Osteocyte (in vitro differentiated cells): ENCODE results near the gene NLGN3. TPM values are rescaled to one million over a fixed set of nuclear protein-coding genes. Genes with fewer than 3 reads are reported as not detected.
A peak's percentile ranks its signal among the peaks of the same experiment; 100 is the strongest.

Experiments used
- DNase-seq: peaks from one replicate; pipeline ENCODE4 v3.0.0; 2021; ENCODE audit warnings: mixed read lengths; ENCODE audit not compliant: unreplicated experiment; ENCODE audit errors: extremely low spot score
- H3K27ac Mint-ChIP-seq: one replicate; pipeline ENCODE4 v1.8.0; 2021; ENCODE audit warnings: mild to moderate bottlenecking, mixed read lengths; ENCODE audit not compliant: unreplicated experiment
- H3K27me3 Mint-ChIP-seq: one replicate; pipeline ENCODE4 v1.8.0; 2021; ENCODE audit warnings: mixed read lengths; ENCODE audit not compliant: unreplicated experiment
- H3K36me3 Mint-ChIP-seq: one replicate; pipeline ENCODE4 v1.8.0; 2021; ENCODE audit warnings: mixed read lengths; ENCODE audit not compliant: unreplicated experiment
- H3K4me1 Mint-ChIP-seq: one replicate; pipeline ENCODE4 v1.8.0; 2021; ENCODE audit warnings: mixed read lengths; ENCODE audit not compliant: unreplicated experiment
- H3K4me3 Mint-ChIP-seq: one replicate; pipeline ENCODE4 v1.8.0; 2021; ENCODE audit warnings: mild to moderate bottlenecking, moderate library complexity, mixed read lengths; ENCODE audit not compliant: unreplicated experiment
- H3K9me3 Mint-ChIP-seq: one replicate; pipeline ENCODE4 v1.8.0; 2021; ENCODE audit warnings: mixed read lengths; ENCODE audit not compliant: unreplicated experiment
- CTCF ChIP-seq: fragments of 200-600 bp; sonication (generic); IDR thresholded peaks from 2 replicates; pipeline ENCODE4 v1.5.0; 2021; ENCODE audit warnings: antibody characterized with exemption, mild to moderate bottlenecking, moderate library complexity
- total RNA-seq: library from RNA; stranded (reverse); gene quantifications from 2 replicates; pipeline ENCODE4 v1.2.1, GENCODE V29; 2021

The NLGN3 gene
- total RNA-seq, 1 donor from 2014 or later, result 0.51 TPM

GRCh38 chrX:71118032-71118984 is 26.3 kb upstream of the NLGN3 start, which contains the start of gene MED12:
MED12 (plus strand) TSS chrX:71118596; CDS start chrX:71118755, 159 bp downstream.
- H3K4me1 Mint-ChIP-seq, result no peaks in the 10 kb centered on the region
- DNase-seq, result peak; percentile 92
- no peak for TF ChIP-seq CTCF
- peak within 1 kb of the TSS; percentile 77 for H3K27ac Mint-ChIP-seq
- H3K4me3 Mint-ChIP-seq, result peak within 1 kb of the TSS; percentile 80
- peaks cover 3% of the 10 kb centered on the region for H3K36me3 Mint-ChIP-seq
- H3K9me3 Mint-ChIP-seq, result peaks cover 4% of the 10 kb centered on the region
- H3K27me3 Mint-ChIP-seq, result no peaks in the 10 kb centered on the region

- Mint-ChIP-seq H3K4me1 (no peaks in the 10 kb centered on the region), H3K27me3 (no peaks in the 10 kb centered on the region), H3K9me3 (peaks cover 4% of the 10 kb centered on the region), H3K4me3 (peak overlapping the region; percentile 80), H3K36me3 (peaks cover 5% of the 10 kb centered on the region), H3K27ac (peak overlapping the region; percentile 77)
- DNase-seq, result no peak
- no peak for TF ChIP-seq CTCF
Observed at GRCh38 chrX:71118985-71119535, 25.6 kb upstream of the NLGN3 start.

GRCh38 chrX:71128166-71128833 is 16.3 kb upstream of the NLGN3 start:
- H3K4me3 Mint-ChIP-seq, result no peak overlapping the region
- no peak for DNase-seq

GRCh38 chrX:71128915-71129765 is 15.5 kb upstream of the NLGN3 start:
- TF ChIP-seq CTCF, result peak; percentile 70
- peaks cover 22% of the 10 kb centered on the region for H3K36me3 Mint-ChIP-seq
- H3K27me3 Mint-ChIP-seq, result no peaks in the 10 kb centered on the region
- DNase-seq, result peak; percentile 87
- no peaks in the 10 kb centered on the region for H3K9me3 Mint-ChIP-seq
- peaks cover 3% of the 10 kb centered on the region for H3K4me1 Mint-ChIP-seq
- H3K4me3 Mint-ChIP-seq, result no peak overlapping the region
- peak overlapping the region; percentile 53 for H3K27ac Mint-ChIP-seq

More at GRCh38 chrX:71128166-71128833, 16.3 kb upstream of the NLGN3 start:
- peaks cover 3% of the 10 kb centered on the region for H3K4me1 Mint-ChIP-seq
- peaks cover 25% of the 10 kb centered on the region for H3K36me3 Mint-ChIP-seq
- no peak for TF ChIP-seq CTCF
- H3K9me3 Mint-ChIP-seq, result no peaks in the 10 kb centered on the region
- H3K27me3 Mint-ChIP-seq, result no peaks in the 10 kb centered on the region
- peak overlapping the region; percentile 37 for H3K27ac Mint-ChIP-seq
